Measurements from ENCODE around the gene OTOA.

DNA sequence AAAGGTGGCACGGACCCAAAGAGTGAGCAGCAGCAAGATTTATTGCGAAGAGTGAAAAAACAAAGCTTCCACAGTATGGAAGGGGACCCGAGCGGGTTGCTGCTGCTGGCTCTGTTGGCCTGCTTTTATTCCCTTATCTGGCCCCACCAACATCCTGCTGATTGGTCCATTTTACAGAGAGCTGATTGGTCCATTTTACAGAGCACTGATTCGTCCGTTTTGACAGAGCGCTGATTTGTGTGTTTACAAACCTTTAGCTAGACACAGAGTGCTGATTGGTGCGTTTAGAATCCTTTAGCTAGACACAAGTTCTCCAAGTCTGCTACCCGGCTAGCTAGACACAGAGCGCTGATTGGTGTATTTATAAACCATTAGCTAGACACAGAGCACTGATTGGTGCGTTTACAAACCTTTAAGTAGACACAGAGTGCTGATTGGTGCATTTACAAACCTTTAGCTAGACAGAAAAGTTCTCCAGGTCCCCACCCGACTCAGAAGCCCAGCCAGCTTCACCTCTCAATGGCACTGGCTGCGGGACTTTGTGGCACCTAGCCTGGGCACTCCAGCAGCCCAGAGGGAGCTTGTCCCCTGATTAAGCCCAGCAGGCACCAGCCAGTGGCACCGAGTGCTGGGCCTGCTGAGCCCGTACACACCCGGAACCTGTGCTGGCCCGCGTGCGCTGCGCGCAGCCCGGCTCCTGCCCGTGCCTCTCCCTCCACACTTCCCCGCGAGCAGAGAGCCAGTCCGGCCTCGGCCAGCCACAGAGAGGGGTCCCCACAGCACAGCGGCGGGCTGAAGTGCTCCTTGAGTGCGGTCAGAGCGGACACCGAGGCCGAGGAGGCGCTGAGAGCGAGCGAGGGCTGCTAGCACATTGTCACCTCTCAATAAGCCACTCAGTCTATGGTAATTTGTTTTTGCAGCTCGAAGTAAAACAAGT, 26.5 kb upstream of the OTOA start:
- TF ChIP-seq, protein P1, sequence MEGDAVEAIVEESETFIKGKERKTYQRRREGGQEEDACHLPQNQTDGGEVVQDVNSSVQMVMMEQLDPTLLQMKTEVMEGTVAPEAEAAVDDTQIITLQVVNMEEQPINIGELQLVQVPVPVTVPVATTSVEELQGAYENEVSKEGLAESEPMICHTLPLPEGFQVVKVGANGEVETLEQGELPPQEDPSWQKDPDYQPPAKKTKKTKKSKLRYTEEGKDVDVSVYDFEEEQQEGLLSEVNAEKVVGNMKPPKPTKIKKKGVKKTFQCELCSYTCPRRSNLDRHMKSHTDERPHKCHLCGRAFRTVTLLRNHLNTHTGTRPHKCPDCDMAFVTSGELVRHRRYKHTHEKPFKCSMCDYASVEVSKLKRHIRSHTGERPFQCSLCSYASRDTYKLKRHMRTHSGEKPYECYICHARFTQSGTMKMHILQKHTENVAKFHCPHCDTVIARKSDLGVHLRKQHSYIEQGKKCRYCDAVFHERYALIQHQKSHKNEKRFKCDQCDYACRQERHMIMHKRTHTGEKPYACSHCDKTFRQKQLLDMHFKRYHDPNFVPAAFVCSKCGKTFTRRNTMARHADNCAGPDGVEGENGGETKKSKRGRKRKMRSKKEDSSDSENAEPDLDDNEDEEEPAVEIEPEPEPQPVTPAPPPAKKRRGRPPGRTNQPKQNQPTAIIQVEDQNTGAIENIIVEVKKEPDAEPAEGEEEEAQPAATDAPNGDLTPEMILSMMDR (IDR thresholded peaks at IDR 0.05; ENCODE audit: low read depth, low read length), result no peak
- TF ChIP-seq POLR2A (IDR thresholded peaks at IDR 0.05; ENCODE audit: extremely low read depth, insufficient read length), result no peak
